GM12875 (cell line): ENCODE data around the gene USB1.

Experiments
- H3K4me3 ChIP-seq: one replicate; pipeline ENCODE4 v1.5.1; 2011; ENCODE audit warnings: low read depth, low read length, control low read depth
- CTCF ChIP-seq: IDR thresholded peaks from 2 replicates; pipeline ENCODE4 v1.5.1; 2011; ENCODE audit warnings: low read depth, mild to moderate bottlenecking, control low read depth, inconsistent platforms, low read length, moderate library complexity, borderline replicate concordance; ENCODE audit not compliant: insufficient read depth

The USB1 gene

GRCh38 chr16:58019866-58020538 is 18.8 kb downstream of the USB1 start:
- no peak overlapping the region for H3K4me3 ChIP-seq
- TF ChIP-seq CTCF, result no peak

- no peak overlapping the region for H3K4me3 ChIP-seq
Observed at GRCh38 chr16:58020628-58021521, 19.7 kb downstream of the USB1 start.

GRCh38 chr16:58021661-58022551 is 20.7 kb downstream of the USB1 start:
- no peak for TF ChIP-seq CTCF
- H3K4me3 ChIP-seq, result no peak overlapping the region

More at GRCh38 chr16:58020628-58021521, 19.7 kb downstream of the USB1 start:
- TF ChIP-seq CTCF, result peak; percentile 70

GRCh38 chr16:58022601-58023371 is 21.6 kb downstream of the USB1 start:
- no peak overlapping the region for H3K4me3 ChIP-seq
- TF ChIP-seq CTCF, result no peak

- H3K4me3 ChIP-seq, result no peak overlapping the region
- no peak for TF ChIP-seq CTCF
Observed at GRCh38 chr16:58024486-58025350, 23.5 kb downstream of the USB1 start.
